ENCODE data around the gene SEMA6A. TPM values are rescaled to one million over a fixed set of nuclear protein-coding genes. Genes with fewer than 3 reads are reported as not detected.

The SEMA6A gene
- total RNA-seq, 6 experiments from 2014 or later, result 4.5 to 12.0 (median 8.4) TPM

GRCh38 chr5:116421080-116421629 is 153.5 kb downstream of the SEMA6A start:
- 91% methylated on average over 3 of the region's 5 CpGs for WGBS (ENCODE audit: insufficient coverage, low coverage, low lambda C conversion rate, missing lambda C conversion rate)
- Histone ChIP-seq H3K9me3 (no peaks in the 10 kb centered on the region), H3K4me1 (peaks cover 0 to 11% (median 6%) of the 10 kb centered on the region in 4 donors), H3K27ac (no peak overlapping the region), H3K36me3 (no peaks in the 10 kb centered on the region), H3K27me3 (no peaks in the 10 kb centered on the region), H3K4me3 (no peak overlapping the region)
- DNase-seq (no peak), ATAC-seq (no peak)
- TF ChIP-seq CTCF (IDR thresholded peaks at IDR 0.05) (no peak), POLR2A (IDR thresholded peaks at IDR 0.05) (no peak)
- intact Hi-C loops (cut with DNase I), result no loop called here

- 94% methylated on average over 2 of the region's 4 CpGs for WGBS (ENCODE audit: insufficient coverage, low coverage, low lambda C conversion rate, missing lambda C conversion rate)
- Histone ChIP-seq H3K9me3 (no peaks in the 10 kb centered on the region), H3K36me3 (no peaks in the 10 kb centered on the region), H3K27ac (no peak overlapping the region), H3K27me3 (no peaks in the 10 kb centered on the region), H3K4me1 (peaks cover 0 to 11% (median 4%) of the 10 kb centered on the region in 4 donors), H3K4me3 (no peak overlapping the region)
- DNase-seq (no peak), ATAC-seq (no peak)
- intact Hi-C loops (cut with DNase I), result no loop called here
- TF ChIP-seq POLR2A (IDR thresholded peaks at IDR 0.05), result no peak
- no peak for TF ChIP-seq CTCF (IDR thresholded peaks at IDR 0.05)
Observed at GRCh38 chr5:116420540-116420939, 154.1 kb downstream of the SEMA6A start.

- H3K27me3 ChIP-seq, result no peaks in the 10 kb centered on the region
- 90% methylated on average over 1 of the region's 1 CpG for WGBS (ENCODE audit: insufficient coverage, low coverage, low lambda C conversion rate, missing lambda C conversion rate)
- no peaks in the 10 kb centered on the region for H3K4me1 ChIP-seq
- intact Hi-C loops (cut with DNase I), result no loop called here
- no peak for ATAC-seq
- no peak overlapping the region for H3K27ac ChIP-seq
- TF ChIP-seq POLR2A (IDR thresholded peaks at IDR 0.05), result no peak
- TF ChIP-seq CTCF (IDR thresholded peaks at IDR 0.05), result no peak
- no peaks in the 10 kb centered on the region for H3K36me3 ChIP-seq
- H3K9me3 ChIP-seq, result no peaks in the 10 kb centered on the region
- DNase-seq, result no peak
- no peak overlapping the region for H3K4me3 ChIP-seq
Observed at GRCh38 chr5:116419258-116419657, 155.4 kb downstream of the SEMA6A start.

- no peak for ATAC-seq
- no peaks in the 10 kb centered on the region for H3K36me3 ChIP-seq
- no peaks in the 10 kb centered on the region for H3K9me3 ChIP-seq
- DNase-seq, result no peak
- no peak for TF ChIP-seq POLR2A (IDR thresholded peaks at IDR 0.05)
- TF ChIP-seq CTCF (IDR thresholded peaks at IDR 0.05), result no peak
- H3K4me1 ChIP-seq, result no peaks in the 10 kb centered on the region
- no peak overlapping the region for H3K4me3 ChIP-seq
- H3K27ac ChIP-seq, result no peak overlapping the region
- H3K27me3 ChIP-seq, result no peaks in the 10 kb centered on the region
- WGBS (ENCODE audit: insufficient coverage, low coverage, low lambda C conversion rate, missing lambda C conversion rate), result 71% methylated on average over 2 of the region's 3 CpGs
- intact Hi-C loops (cut with DNase I), result no loop called here
Observed at GRCh38 chr5:116418774-116419173, 155.8 kb downstream of the SEMA6A start.

GRCh38 chr5:116418016-116418415 is 156.6 kb downstream of the SEMA6A start:
- DNase-seq (no peak), ATAC-seq (no peak)
- Histone ChIP-seq H3K9me3 (no peaks in the 10 kb centered on the region), H3K4me1 (no peaks in the 10 kb centered on the region), H3K36me3 (no peaks in the 10 kb centered on the region), H3K27me3 (no peaks in the 10 kb centered on the region), H3K4me3 (no peak overlapping the region), H3K27ac (no peak overlapping the region)
- TF ChIP-seq POLR2A (IDR thresholded peaks at IDR 0.05) (no peak), CTCF (IDR thresholded peaks at IDR 0.05) (no peak)
- WGBS (ENCODE audit: insufficient coverage, low coverage, low lambda C conversion rate, missing lambda C conversion rate), result 75% methylated on average over 1 of the region's 2 CpGs
- intact Hi-C loops (cut with DNase I), result no loop called here

Measured in right lobe of liver (tissue), 6 donors.